Measurements from ENCODE around the gene TANK. TPM values are rescaled to one million over a fixed set of nuclear protein-coding genes. Genes with fewer than 3 reads are reported as not detected.
"Not testable (repeated sequence)": the region's sequence is repeated elsewhere in the genome, so short reads cannot be mapped to it uniquely, and the experiment has no call there.

TANK gene
- total RNA-seq, 4 donors from 2014 or later = 34.8 to 83.7 (median 60.7) TPM

- TF ChIP-seq, protein P1, sequence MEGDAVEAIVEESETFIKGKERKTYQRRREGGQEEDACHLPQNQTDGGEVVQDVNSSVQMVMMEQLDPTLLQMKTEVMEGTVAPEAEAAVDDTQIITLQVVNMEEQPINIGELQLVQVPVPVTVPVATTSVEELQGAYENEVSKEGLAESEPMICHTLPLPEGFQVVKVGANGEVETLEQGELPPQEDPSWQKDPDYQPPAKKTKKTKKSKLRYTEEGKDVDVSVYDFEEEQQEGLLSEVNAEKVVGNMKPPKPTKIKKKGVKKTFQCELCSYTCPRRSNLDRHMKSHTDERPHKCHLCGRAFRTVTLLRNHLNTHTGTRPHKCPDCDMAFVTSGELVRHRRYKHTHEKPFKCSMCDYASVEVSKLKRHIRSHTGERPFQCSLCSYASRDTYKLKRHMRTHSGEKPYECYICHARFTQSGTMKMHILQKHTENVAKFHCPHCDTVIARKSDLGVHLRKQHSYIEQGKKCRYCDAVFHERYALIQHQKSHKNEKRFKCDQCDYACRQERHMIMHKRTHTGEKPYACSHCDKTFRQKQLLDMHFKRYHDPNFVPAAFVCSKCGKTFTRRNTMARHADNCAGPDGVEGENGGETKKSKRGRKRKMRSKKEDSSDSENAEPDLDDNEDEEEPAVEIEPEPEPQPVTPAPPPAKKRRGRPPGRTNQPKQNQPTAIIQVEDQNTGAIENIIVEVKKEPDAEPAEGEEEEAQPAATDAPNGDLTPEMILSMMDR (IDR thresholded peaks at IDR 0.05) = peak; percentile 32 to 58 (median 46)
- no peak for TF ChIP-seq POLR2A (IDR thresholded peaks at IDR 0.05)
- H3K27me3 ChIP-seq = no peaks in the 10 kb centered on the region
- H3K4me3 ChIP-seq = no peak overlapping the region
- WGBS, 2 donors = 14 to 19% methylated on average over 2 of the region's 2 CpGs
- no peaks in the 10 kb centered on the region for H3K4me1 ChIP-seq
- no peaks in the 10 kb centered on the region for H3K36me3 ChIP-seq
- no peaks in the 10 kb centered on the region for H3K9me3 ChIP-seq
- H3K27ac ChIP-seq = no peak overlapping the region
- DNase-seq = no peak
- intact Hi-C loops (cut with DNase I) = no loop called here
These were observed 90.7 kb downstream of the TANK start for GRCh38 chr2:161250864-161251436.

DNA sequence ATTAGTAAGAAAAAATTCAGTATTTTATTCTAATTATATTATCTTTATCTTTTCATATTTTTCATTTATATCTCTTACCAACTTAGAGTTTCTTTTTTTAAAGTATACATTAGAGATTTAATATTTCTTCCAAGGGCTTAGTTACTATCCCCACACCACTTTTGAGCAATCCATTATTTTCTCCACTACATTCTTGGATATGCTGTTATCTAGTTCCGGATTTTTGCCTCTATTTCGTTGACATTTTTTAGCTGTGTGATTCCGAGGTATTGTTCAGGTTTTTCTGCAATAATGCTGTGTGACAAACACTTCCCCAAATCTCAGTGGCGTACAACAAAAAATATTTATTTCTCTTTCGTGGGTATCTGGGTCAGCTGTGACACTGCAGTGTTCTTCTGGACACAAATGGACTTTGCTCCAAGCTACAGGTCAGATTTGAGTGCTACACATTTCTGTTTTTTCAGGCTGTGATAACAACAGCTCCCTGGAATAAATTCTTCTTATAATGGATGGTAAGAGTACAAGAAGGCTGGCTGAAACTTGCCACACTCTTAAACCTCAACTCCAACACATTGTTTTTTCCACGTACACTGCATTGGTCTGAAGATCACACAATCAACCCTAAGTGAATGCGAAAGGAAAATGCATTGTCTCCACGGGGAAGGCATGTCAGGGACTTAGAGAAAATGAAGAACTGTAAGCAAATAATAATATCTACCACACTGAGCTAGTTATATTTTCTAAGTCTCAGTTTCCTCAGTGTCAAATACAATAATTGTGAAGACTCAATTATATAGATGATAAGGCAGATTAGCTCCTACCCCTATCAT lies 97.1 kb downstream of the TANK start:
- Histone ChIP-seq H3K4me1 (no peaks in the 10 kb centered on the region), H3K36me3 (no peaks in the 10 kb centered on the region), H3K9me3 (no peaks in the 10 kb centered on the region), H3K27ac (no peak overlapping the region), H3K27me3 (no peaks in the 10 kb centered on the region), H3K4me3 (no peak overlapping the region)
- 79 to 85% methylated on average over 8 of the region's 8 CpGs for WGBS, 2 donors
- no peak for TF ChIP-seq POLR2A (IDR thresholded peaks at IDR 0.05)
- TF ChIP-seq, protein P1 (IDR thresholded peaks at IDR 0.05) = no peak
- DNase-seq = no peak
- intact Hi-C loops (cut with DNase I) = no loop called here

DNA sequence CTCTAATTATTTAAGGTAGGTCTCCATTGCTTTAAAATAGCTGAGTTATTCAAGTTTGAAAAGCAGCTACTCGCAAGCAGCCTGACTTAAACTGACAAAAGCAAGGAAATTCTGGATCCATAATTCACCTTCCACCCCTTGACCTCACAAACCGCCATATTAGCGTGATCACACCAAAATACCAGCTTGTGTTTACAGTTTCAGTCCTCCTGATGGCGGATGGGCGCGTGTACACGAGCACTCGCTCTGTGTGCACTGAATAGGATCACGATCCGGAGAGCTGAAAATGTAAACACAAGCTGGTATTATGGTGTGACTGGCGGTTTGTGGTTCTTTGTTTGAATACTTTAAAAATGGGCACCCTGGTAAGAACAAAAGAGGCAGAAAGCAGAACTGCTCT lies 105.6 kb downstream of the TANK start:
- Histone ChIP-seq H3K36me3 (no peaks in the 10 kb centered on the region), H3K4me3 (no peak overlapping the region), H3K27me3 (no peaks in the 10 kb centered on the region), H3K27ac (no peak overlapping the region), H3K4me1 (no peaks in the 10 kb centered on the region), H3K9me3 (no peaks in the 10 kb centered on the region)
- WGBS, 2 donors = 87 to 88% methylated on average over 11 of the region's 11 CpGs
- TF ChIP-seq, protein P1 (IDR thresholded peaks at IDR 0.05) = no peak
- no peak for TF ChIP-seq POLR2A (IDR thresholded peaks at IDR 0.05)
- no peak for DNase-seq
- intact Hi-C loops (cut with DNase I) = no loop called here

- Histone ChIP-seq H3K27me3 (no peaks in the 10 kb centered on the region), H3K9me3 (peaks cover 0 to 7% (median 0%) of the 10 kb centered on the region in 3 donors), H3K36me3 (no peaks in the 10 kb centered on the region), H3K4me3 (no peak overlapping the region), H3K27ac (no peak overlapping the region), H3K4me1 (no peaks in the 10 kb centered on the region)
- 85 to 88% methylated on average over 3 of the region's 3 CpGs for WGBS, 2 donors
- TF ChIP-seq, protein P1 (IDR thresholded peaks at IDR 0.05) = no peak
- no peak for TF ChIP-seq POLR2A (IDR thresholded peaks at IDR 0.05)
- intact Hi-C loops (cut with DNase I) = no loop called here
- DNase-seq = no peak
These were observed 108.9 kb downstream of the TANK start for GRCh38 chr2:161269111-161269510.

DNA sequence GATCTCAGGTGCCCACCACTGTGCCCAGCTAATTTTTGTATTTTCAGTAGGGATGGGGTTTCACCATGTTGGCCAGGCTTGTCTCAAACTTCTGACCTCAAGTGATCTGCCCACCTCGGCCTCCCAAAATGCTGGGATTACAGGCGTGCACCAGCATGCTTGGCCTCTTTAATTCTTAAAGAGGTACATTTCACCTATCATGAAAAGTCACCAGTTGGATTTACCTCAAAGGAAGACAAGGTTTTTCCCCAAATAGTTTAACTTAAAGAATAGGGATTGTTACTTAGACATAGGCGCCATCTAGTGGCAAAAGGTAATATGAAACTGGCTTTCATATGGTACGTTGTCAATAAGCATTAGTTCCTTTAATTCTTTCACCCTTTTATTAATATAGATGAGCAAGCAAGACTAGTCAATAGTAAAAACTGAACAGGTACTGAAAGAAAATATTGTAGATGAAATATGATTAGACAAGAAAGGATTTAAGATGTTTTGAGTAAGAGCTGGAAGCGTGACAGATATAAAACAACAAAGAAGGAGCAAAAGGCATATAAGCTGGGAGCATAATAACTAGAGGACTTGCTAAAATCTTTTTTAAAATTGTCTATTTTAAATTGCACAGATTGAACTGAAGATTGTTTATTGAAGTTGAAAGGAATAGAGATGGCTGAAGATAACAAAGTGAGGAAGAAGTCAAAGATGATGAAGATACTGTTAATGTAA lies 113.0 kb downstream of the TANK start:
- TF ChIP-seq, protein P1 (IDR thresholded peaks at IDR 0.05) = peak; percentile 26 to 74 (median 60)
- TF ChIP-seq POLR2A (IDR thresholded peaks at IDR 0.05) = no peak
- no peak overlapping the region for H3K4me3 ChIP-seq
- H3K9me3 ChIP-seq = peaks cover 0 to 7% (median 0%) of the 10 kb centered on the region in 3 donors
- H3K4me1 ChIP-seq = no peaks in the 10 kb centered on the region
- no peaks in the 10 kb centered on the region for H3K36me3 ChIP-seq
- DNase-seq = no peak
- WGBS, 2 donors = 36 to 37% methylated on average over 5 of the region's 5 CpGs
- H3K27me3 ChIP-seq = peaks cover 0 to 4% (median 0%) of the 10 kb centered on the region in 4 donors
- intact Hi-C loops (cut with DNase I) = no loop called here
- H3K27ac ChIP-seq = no peak overlapping the region

- intact Hi-C loops (cut with DNase I); H3K27ac ChIP-seq; H3K27me3 ChIP-seq; DNase-seq; H3K4me1 ChIP-seq; H3K36me3 ChIP-seq; H3K4me3 ChIP-seq; H3K9me3 ChIP-seq: not testable (repeated sequence)
- WGBS, 2 donors = 61 to 63% methylated on average over 11 of the region's 11 CpGs
These were observed 118.5 kb downstream of the TANK start for GRCh38 chr2:161278564-161279229.

DNA sequence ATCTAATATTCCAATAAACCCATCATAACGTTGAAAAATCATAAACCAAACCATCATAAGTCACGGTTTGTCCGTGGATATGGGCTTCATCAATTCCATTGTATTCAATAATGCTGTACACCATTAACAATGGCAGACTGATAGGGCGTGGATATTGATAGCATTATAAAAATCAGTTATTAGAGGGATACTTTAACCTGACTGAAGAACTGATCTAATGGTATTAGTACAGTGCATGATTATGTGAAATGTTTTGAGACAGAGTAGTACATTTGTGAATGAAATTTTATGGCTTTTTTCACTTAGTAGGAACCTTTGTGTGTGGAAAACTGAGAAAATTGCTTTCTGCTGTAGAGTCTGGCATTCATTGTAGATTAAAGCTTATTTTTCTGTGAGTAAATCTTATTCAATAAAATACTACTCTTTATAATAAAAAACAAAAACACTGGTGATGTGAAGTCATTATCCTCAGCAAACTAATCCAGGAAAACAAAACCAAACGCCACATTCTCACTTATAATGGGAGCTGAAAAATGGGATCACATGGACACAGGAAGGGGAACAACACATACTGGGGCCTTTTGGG lies 119.1 kb downstream of the TANK start:
- DNase-seq; H3K4me3 ChIP-seq; intact Hi-C loops (cut with DNase I); H3K9me3 ChIP-seq; H3K27me3 ChIP-seq; H3K4me1 ChIP-seq; H3K27ac ChIP-seq; H3K36me3 ChIP-seq: not testable (repeated sequence)
- WGBS, 2 donors = 64 to 70% methylated on average over 5 of the region's 5 CpGs

Data from esophagus squamous epithelium (tissue), 5 donors.